Bronchial epithelial cell (primary cell): Measurements from ENCODE around the gene PARP15. TPM values are rescaled to one million over a fixed set of nuclear protein-coding genes. Genes with fewer than 3 reads are reported as not detected.

Experiments used
- DNase-seq: peaks from one replicate; pipeline ENCODE4 v3.0.0-alpha.2; 2010; ENCODE audit warnings: low read depth
- FAIRE-seq: peaks from 2 replicates; lab custom pipeline; 2011; peaks lifted over from hg19 to GRCh38; lab: Jason Lieb, UNC
- H3K27me3 ChIP-seq: 2 replicates; pipeline ENCODE4 v1.5.1; 2011; ENCODE audit warnings: low read length; ENCODE audit not compliant: control insufficient read depth, insufficient read depth
- H3K36me3 ChIP-seq: 2 replicates; pipeline ENCODE4 v1.5.1; 2011; ENCODE audit warnings: low read length; ENCODE audit not compliant: control insufficient read depth, insufficient read depth
- H3K4me3 ChIP-seq: 2 replicates; pipeline ENCODE4 v1.5.1; 2011; ENCODE audit warnings: mild to moderate bottlenecking, low read depth, low read length, control low read depth
- CTCF ChIP-seq: IDR thresholded peaks from 2 replicates; pipeline ENCODE4 v1.5.1; 2011; ENCODE audit warnings: mild to moderate bottlenecking, moderate library complexity, low read length, control low read depth, inconsistent platforms; ENCODE audit not compliant: insufficient read depth, severe bottlenecking
- total RNA-seq: library from RNA; depleted of rRNA; stranded (reverse); fragments of >200 nt; gene quantifications from 2 replicates; pipeline ENCODE4 v1.2.1, GENCODE V29; 2014

Gene PARP15
- total RNA-seq, 1 donor from 2014 or later = 0.26 TPM

DNA sequence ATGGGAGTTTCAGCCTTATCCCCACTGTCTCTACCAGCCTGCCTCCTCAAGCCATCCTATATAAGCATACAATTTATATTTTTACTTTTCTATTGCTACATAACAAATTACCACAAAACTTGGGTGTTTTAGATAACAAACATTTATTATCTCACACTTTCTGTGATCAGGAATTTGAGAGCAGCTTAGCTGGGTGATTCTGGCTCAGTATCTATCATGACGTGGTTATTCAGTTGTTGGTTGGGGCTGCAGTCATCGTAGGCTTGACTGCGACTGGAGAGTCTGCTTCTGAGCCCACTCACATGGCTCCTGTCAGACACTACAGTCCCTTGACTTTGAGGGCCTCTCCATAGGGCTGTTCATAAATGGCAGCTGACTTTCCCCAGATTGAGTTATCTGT is 20.7 kb downstream of the PARP15 start:
- FAIRE-seq (no peak), DNase-seq (no peak)
- H3K36me3 ChIP-seq = no peaks in the 10 kb centered on the region
- H3K4me3 ChIP-seq = no peak overlapping the region
- no peaks in the 10 kb centered on the region for H3K27me3 ChIP-seq
- no peak for TF ChIP-seq CTCF

GRCh38 chr3:122598556-122598955 is 21.1 kb downstream of the PARP15 start:
- DNase-seq (no peak), FAIRE-seq (no peak)
- Histone ChIP-seq H3K27me3 (no peaks in the 10 kb centered on the region), H3K4me3 (no peak overlapping the region), H3K36me3 (no peaks in the 10 kb centered on the region)
- no peak for TF ChIP-seq CTCF

DNA sequence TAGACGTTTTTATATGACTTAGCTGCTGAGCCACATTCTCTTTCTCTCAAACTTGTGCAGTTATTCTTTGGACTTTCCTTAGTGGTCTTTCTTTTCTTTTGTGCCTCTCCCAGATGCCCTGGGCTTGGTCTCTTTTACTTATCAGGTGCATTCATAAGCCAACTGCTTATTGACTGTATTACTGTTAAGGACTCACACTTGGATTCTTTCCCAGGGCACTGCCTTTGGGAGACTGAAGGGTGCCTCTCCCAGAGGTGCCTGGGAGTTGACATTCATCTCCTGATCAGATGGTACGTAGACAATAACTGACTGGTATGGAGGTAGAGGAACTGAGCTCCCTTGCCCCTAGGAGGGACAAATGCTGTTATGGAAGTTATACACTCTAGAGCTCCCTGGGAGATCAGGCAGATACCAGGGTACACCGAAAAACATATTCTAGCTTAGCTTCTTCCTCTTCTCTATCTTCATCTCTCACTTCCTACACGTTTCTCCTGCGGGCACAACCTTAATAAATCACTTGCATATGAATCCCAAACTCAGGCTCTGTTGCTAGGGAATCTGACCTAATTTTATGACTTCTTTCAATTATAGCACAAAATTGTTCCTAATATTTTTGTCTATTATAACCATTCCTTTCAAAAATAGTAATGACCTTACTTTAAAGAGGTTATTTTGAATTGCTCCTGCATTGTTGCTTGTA is 24.7 kb downstream of the PARP15 start:
- Histone ChIP-seq H3K27me3 (no peaks in the 10 kb centered on the region), H3K36me3 (no peaks in the 10 kb centered on the region), H3K4me3 (no peak overlapping the region)
- TF ChIP-seq CTCF = no peak
- DNase-seq (no peak), FAIRE-seq (no peak)

DNA sequence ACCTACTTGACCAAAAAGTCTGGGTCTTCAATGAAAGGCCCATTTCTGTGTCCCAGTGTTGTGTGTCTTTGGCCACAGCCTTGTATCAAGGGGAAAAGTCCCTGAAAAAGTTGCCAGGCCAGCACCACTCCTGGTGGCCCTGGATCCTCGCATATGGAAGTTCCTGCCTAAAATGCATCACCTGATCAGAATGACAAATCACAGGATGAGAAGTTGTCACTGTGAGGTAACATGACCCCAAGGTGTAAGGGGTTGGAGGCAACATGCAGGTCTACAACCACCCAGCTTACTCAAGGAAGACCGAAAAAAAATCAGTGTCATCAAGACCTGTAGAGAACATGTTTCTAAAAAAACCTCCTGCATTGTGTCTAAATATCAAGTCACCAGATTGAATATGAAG is 25.6 kb downstream of the PARP15 start:
- no peak for FAIRE-seq
- no peaks in the 10 kb centered on the region for H3K36me3 ChIP-seq
- TF ChIP-seq CTCF = no peak
- H3K27me3 ChIP-seq = no peaks in the 10 kb centered on the region
- DNase-seq = no peak
- H3K4me3 ChIP-seq = no peak overlapping the region

GRCh38 chr3:122606330-122606729 is 28.9 kb downstream of the PARP15 start:
- TF ChIP-seq CTCF = no peak

DNA sequence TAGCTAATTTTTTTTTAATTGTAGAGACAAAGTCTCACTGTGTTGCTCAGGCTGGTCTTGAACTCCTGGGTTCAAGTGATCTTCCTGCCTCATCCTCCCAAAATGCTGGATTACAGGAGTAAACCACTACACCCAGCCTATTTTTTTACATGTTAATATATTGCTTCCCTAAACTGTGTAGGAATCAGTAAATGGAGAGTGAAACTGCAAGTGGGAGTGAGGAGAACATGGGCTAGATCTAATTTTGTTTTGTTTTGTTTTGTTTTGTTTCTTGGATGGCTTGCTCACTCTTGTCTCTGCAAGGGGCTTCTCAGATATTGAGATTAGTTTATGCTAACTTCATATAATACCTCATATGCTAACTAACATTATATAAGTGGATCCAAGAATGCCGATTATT is 31.5 kb downstream of the PARP15 start:
- FAIRE-seq = no peak

More at GRCh38 chr3:122606330-122606729, 28.9 kb downstream of the PARP15 start:
- H3K4me3 ChIP-seq = no peak overlapping the region
- no peaks in the 10 kb centered on the region for H3K36me3 ChIP-seq
- DNase-seq (no peak), FAIRE-seq (no peak)
- no peaks in the 10 kb centered on the region for H3K27me3 ChIP-seq

More for the DNA sequence above, 31.5 kb downstream of the PARP15 start:
- TF ChIP-seq CTCF = no peak
- H3K4me3 ChIP-seq = no peak overlapping the region
- DNase-seq = no peak
- H3K36me3 ChIP-seq = no peaks in the 10 kb centered on the region
- H3K27me3 ChIP-seq = no peaks in the 10 kb centered on the region
